ENCODE results near the gene FSCN2.
"Not testable (repeated sequence)": the region's sequence is repeated elsewhere in the genome, so short reads cannot be mapped to it uniquely, and the experiment has no call there.

FSCN2 gene

GRCh38 chr17:81528384-81528650, 140 bp downstream of the FSCN2 start:
- DNase-seq (ENCODE audit: low read depth in 2 of 2) = no peak

- DNase-seq (ENCODE audit: low read depth in 2 of 2) = no peak
Measured at GRCh38 chr17:81528651-81529436, 667 bp downstream of the FSCN2 start.

- no peak for DNase-seq (ENCODE audit: low read depth in 2 of 2)
Measured at GRCh38 chr17:81529437-81529803, 1.2 kb downstream of the FSCN2 start.

GRCh38 chr17:81531013-81531412, 2.8 kb downstream of the FSCN2 start:
- DNase-seq (ENCODE audit: low read depth in 2 of 2) = not testable (repeated sequence)

GRCh38 chr17:81531998-81532404, 3.8 kb downstream of the FSCN2 start:
- DNase-seq (ENCODE audit: low read depth in 2 of 2) = not testable (repeated sequence)

- no peak for DNase-seq (ENCODE audit: low read depth in 2 of 2)
Measured at GRCh38 chr17:81532490-81533287, 4.5 kb downstream of the FSCN2 start.

GRCh38 chr17:81533339-81534141, 5.4 kb downstream of the FSCN2 start:
- DNase-seq (ENCODE audit: low read depth in 2 of 2) = no peak

- no peak for DNase-seq (ENCODE audit: low read depth in 2 of 2)
Measured at GRCh38 chr17:81534157-81535006, 6.2 kb downstream of the FSCN2 start.

- DNase-seq (ENCODE audit: low read depth in 2 of 2) = no peak
Measured at GRCh38 chr17:81535007-81535328, 6.8 kb downstream of the FSCN2 start.

- DNase-seq (ENCODE audit: low read depth in 2 of 2) = no peak
Measured at GRCh38 chr17:81535480-81536298, 7.5 kb downstream of the FSCN2 start.

GRCh38 chr17:81536299-81537290, 8.4 kb downstream of the FSCN2 start:
- DNase-seq (ENCODE audit: low read depth in 2 of 2) = no peak

- no peak for DNase-seq (ENCODE audit: low read depth in 2 of 2)
Measured at GRCh38 chr17:81537343-81537855, 9.2 kb downstream of the FSCN2 start.

- no peak for DNase-seq (ENCODE audit: low read depth in 2 of 2)
Measured at GRCh38 chr17:81537856-81538555, 9.8 kb downstream of the FSCN2 start.

GRCh38 chr17:81538651-81539570, 10.7 kb downstream of the FSCN2 start:
- DNase-seq (ENCODE audit: low read depth in 2 of 2) = no peak

- no peak for DNase-seq (ENCODE audit: low read depth in 2 of 2)
Measured at GRCh38 chr17:81539571-81539900, 11.4 kb downstream of the FSCN2 start.

- DNase-seq (ENCODE audit: low read depth in 2 of 2) = no peak
Measured at GRCh38 chr17:81539961-81540675, 11.9 kb downstream of the FSCN2 start.

- no peak for DNase-seq (ENCODE audit: low read depth in 2 of 2)
Measured at GRCh38 chr17:81540676-81541027, 12.5 kb downstream of the FSCN2 start.

All from activated CD8-positive, alpha-beta memory T cell treated with anti-CD3 and anti-CD28 coated beads for 4 hours (primary cell).